HEK293 (cell line): ENCODE measurements around the gene C3orf52.

Source experiments
- ATF2 ChIP-seq: fragments of 450-650 bp; formaldehyde crosslinking; IDR thresholded peaks from 2 replicates; pipeline ENCODE4 v1.5.1; 2016; ENCODE audit warnings: missing biosample characterization, missing genetic modification characterization, low read depth
- GLI4 ChIP-seq: fragments of 450-650 bp; formaldehyde crosslinking; IDR thresholded peaks from 2 replicates; pipeline ENCODE4 v1.5.1; 2016; ENCODE audit warnings: missing biosample characterization, missing genetic modification characterization
- GLIS2 ChIP-seq: fragments of 450-650 bp; formaldehyde crosslinking; IDR thresholded peaks from 2 replicates; pipeline ENCODE4 v1.5.1; 2016; ENCODE audit warnings: missing biosample characterization, missing genetic modification characterization
- HOXC10 ChIP-seq: sonication (generic); formaldehyde crosslinking; IDR thresholded peaks from 2 replicates; pipeline ENCODE4 v1.8.1; 2023; ENCODE audit warnings: mild to moderate bottlenecking, missing genetic modification reagents
- HOXD13 ChIP-seq: sonication (generic); formaldehyde crosslinking; IDR thresholded peaks from 2 replicates; pipeline ENCODE4 v1.8.0; 2022; ENCODE audit warnings: missing genetic modification reagents, borderline replicate concordance
- RBAK ChIP-seq: fragments of 450-650 bp; formaldehyde crosslinking; IDR thresholded peaks from 2 replicates; pipeline ENCODE4 v1.5.1; 2016; ENCODE audit warnings: missing biosample characterization, missing genetic modification characterization
- REPIN1 ChIP-seq: fragments of 450-650 bp; formaldehyde crosslinking; IDR thresholded peaks from 2 replicates; pipeline ENCODE4 v1.5.1; 2017; ENCODE audit warnings: missing biosample characterization, missing genetic modification characterization, low read depth
- SP2 ChIP-seq: fragments of 450-650 bp; formaldehyde crosslinking; IDR thresholded peaks from 2 replicates; pipeline ENCODE4 v1.5.1; 2016; ENCODE audit warnings: missing biosample characterization, missing genetic modification characterization
- TSHZ1 ChIP-seq: fragments of 450-650 bp; formaldehyde crosslinking; IDR thresholded peaks from 2 replicates; pipeline ENCODE4 v1.5.1; 2016; ENCODE audit warnings: missing biosample characterization, missing genetic modification characterization, borderline replicate concordance
- ZBTB11 ChIP-seq: fragments of 450-650 bp; formaldehyde crosslinking; conservative IDR thresholded peaks from 2 replicates; pipeline ENCODE4 v1.5.1; 2016; ENCODE audit warnings: low read depth, missing biosample characterization, missing genetic modification characterization
- ZBTB44 ChIP-seq: fragments of 450-650 bp; IDR thresholded peaks from 2 replicates; pipeline ENCODE4 v1.5.1; 2018; ENCODE audit warnings: missing biosample characterization, mild to moderate bottlenecking, missing genetic modification characterization
- ZBTB7A ChIP-seq: fragments of 450-650 bp; formaldehyde crosslinking; IDR thresholded peaks from 2 replicates; pipeline ENCODE4 v1.5.1; 2016; ENCODE audit warnings: low read depth, missing biosample characterization, missing genetic modification characterization
- ZNF10 ChIP-seq: fragments of 450-650 bp; formaldehyde crosslinking; IDR thresholded peaks from 2 replicates; pipeline ENCODE4 v1.5.1; 2017; ENCODE audit warnings: missing biosample characterization, missing genetic modification characterization
- ZNF138 ChIP-seq: fragments of 450-650 bp; formaldehyde crosslinking; IDR thresholded peaks from 2 replicates; pipeline ENCODE4 v1.5.1; 2016; ENCODE audit warnings: missing biosample characterization, missing genetic modification characterization, borderline replicate concordance
- ZNF169 ChIP-seq: fragments of 450-650 bp; formaldehyde crosslinking; IDR thresholded peaks from 2 replicates; pipeline ENCODE4 v1.5.1; 2016; ENCODE audit warnings: missing biosample characterization, missing genetic modification characterization
- ZNF202 ChIP-seq: fragments of 450-650 bp; formaldehyde crosslinking; IDR thresholded peaks from 2 replicates; pipeline ENCODE4 v1.5.1; 2016; ENCODE audit warnings: missing biosample characterization, missing genetic modification characterization, borderline replicate concordance
- ZNF211 ChIP-seq: fragments of 450-650 bp; formaldehyde crosslinking; IDR thresholded peaks from 2 replicates; pipeline ENCODE4 v1.5.1; 2016; ENCODE audit warnings: low read depth, missing biosample characterization, missing genetic modification characterization
- ZNF214 ChIP-seq: fragments of 450-650 bp; formaldehyde crosslinking; IDR thresholded peaks from 2 replicates; pipeline ENCODE4 v1.5.1; 2017; ENCODE audit warnings: missing biosample characterization, mild to moderate bottlenecking, missing genetic modification characterization, borderline replicate concordance
- ZNF248 ChIP-seq: fragments of 450-650 bp; formaldehyde crosslinking; IDR thresholded peaks from 2 replicates; pipeline ENCODE4 v1.5.1; 2017; ENCODE audit warnings: missing biosample characterization, missing genetic modification characterization
- ZNF394 ChIP-seq: fragments of 450-650 bp; formaldehyde crosslinking; IDR thresholded peaks from 2 replicates; pipeline ENCODE4 v1.5.1; 2016; ENCODE audit warnings: missing biosample characterization, missing genetic modification characterization, mild to moderate bottlenecking, moderate library complexity, borderline replicate concordance
- ZNF501 ChIP-seq: fragments of 450-650 bp; formaldehyde crosslinking; IDR thresholded peaks from 2 replicates; pipeline ENCODE4 v1.5.1; 2016; ENCODE audit warnings: missing biosample characterization, missing genetic modification characterization
- ZNF548 ChIP-seq: fragments of 450-650 bp; formaldehyde crosslinking; IDR thresholded peaks from 2 replicates; pipeline ENCODE4 v1.5.1; 2016; ENCODE audit warnings: missing biosample characterization, missing genetic modification characterization
- ZNF610 ChIP-seq: fragments of 450-650 bp; formaldehyde crosslinking; IDR thresholded peaks from 2 replicates; pipeline ENCODE4 v1.5.1; 2016; ENCODE audit warnings: missing biosample characterization, missing genetic modification characterization, borderline replicate concordance
- ZNF692 ChIP-seq: fragments of 450-650 bp; formaldehyde crosslinking; IDR thresholded peaks from 2 replicates; pipeline ENCODE4 v1.5.1; 2016; ENCODE audit warnings: missing biosample characterization, missing genetic modification characterization
- ZNF704 ChIP-seq: fragments of 450-650 bp; formaldehyde crosslinking; IDR thresholded peaks from 2 replicates; pipeline ENCODE4 v1.5.1; 2016; ENCODE audit warnings: missing biosample characterization, missing genetic modification characterization
- ZXDB ChIP-seq: fragments of 450-650 bp; formaldehyde crosslinking; IDR thresholded peaks from 2 replicates; pipeline ENCODE4 v1.5.1; 2016; ENCODE audit warnings: missing biosample characterization, missing genetic modification characterization

The C3orf52 gene

GRCh38 chr3:112089956-112090886, 4.0 kb downstream of the C3orf52 start (continued):
- peak; percentile 31; the same call in 1 of the 2 replicates for TF ChIP-seq ZNF501
- 0 out of 2 replicates have a peak, but pooled peaks have one; percentile 11 for TF ChIP-seq ZNF10 (tag by site-specific recombination)
- TF ChIP-seq ATF2 (tag by site-specific recombination): no peak
- TF ChIP-seq HOXC10: no peak
- TF ChIP-seq GLI4 (tag by site-specific recombination): no peak
- peak; percentile 19; the same call in 1 of the 2 replicates for TF ChIP-seq SP2 (tag by site-specific recombination)
- TF ChIP-seq ZNF548 (tag by site-specific recombination): no peak
- TF ChIP-seq ZNF704 (tag by site-specific recombination): no peak
- TF ChIP-seq ZBTB44 (tag by site-specific recombination): 0 out of 2 replicates have a peak, but pooled peaks have one; percentile 47
- TF ChIP-seq REPIN1 (tag by site-specific recombination): no peak
- TF ChIP-seq ZNF248 (tag by site-specific recombination): no peak
- no peak for TF ChIP-seq RBAK
- TF ChIP-seq ZNF202 (tag by site-specific recombination): no peak
- peak; percentile 52; the same call in 1 of the 2 replicates for TF ChIP-seq GLIS2 (tag by site-specific recombination)
- no peak for TF ChIP-seq ZNF138
- peak; percentile 63 for TF ChIP-seq ZNF692 (tag by site-specific recombination)
- TF ChIP-seq ZNF610 (tag by site-specific recombination): 0 out of 2 replicates have a peak, but pooled peaks have one; percentile 20
- TF ChIP-seq ZBTB11: no peak
- no peak for TF ChIP-seq ZNF211 (tag by site-specific recombination)
- TF ChIP-seq ZNF394: peak; percentile 69
- TF ChIP-seq HOXD13 (CRISPR knock-in tag): 0 out of 2 replicates have a peak, but pooled peaks have one; percentile 27
- TF ChIP-seq TSHZ1 (tag by site-specific recombination): peak; percentile 76
- peak; percentile 85 for TF ChIP-seq ZXDB (tag by site-specific recombination)
- no peak for TF ChIP-seq ZNF214 (tag by site-specific recombination)
- TF ChIP-seq ZNF169: no peak
- TF ChIP-seq ZBTB7A (tag by site-specific recombination): no peak
